Left colon (tissue), 2 donors: ENCODE measurements around the gene CCDC88C. TPM values are rescaled to one million over a fixed set of nuclear protein-coding genes. Genes with fewer than 3 reads are reported as not detected.

ENCODE experiments used
- ATAC-seq: fragments of 200-7000 bp; cut with Tn5 transposase; one replicate; pipeline ENCODE4 v1.9.1; 2020; ENCODE audit warnings: mild to moderate bottlenecking, moderate library complexity
- DNase-seq, 2 donors: peaks; one replicate each; pipeline ENCODE4 v3.0.0-alpha.2; 2020
- intact Hi-C, 2 donors: fragments of 100-400 bp; cut with DNase I in 1 of 2; cut with micrococcal nuclease in 1 of 2; formaldehyde crosslinking; loops; one replicate each; pipeline versions ENCODE4 v1.11.2 to v1.14.0; 2022; cut with DNase I, micrococcal nuclease
- total RNA-seq, 2 donors: library from RNA; stranded (reverse); fragmentation: NEBNext Ultra II Directional; extraction: Animal tissue kit (Norgen Biotek cat#: 25700); gene quantifications; one replicate each; pipeline ENCODE4 v1.2.1, GENCODE V29; 2021
- donor health status: DM: no; HTN: no; CAD: no.
- donor health status: DM: yes; HTN: yes; CAD: no.

The CCDC88C gene
- total RNA-seq, 2 donors from 2014 or later: 52.4 to 65.8 TPM

DNA sequence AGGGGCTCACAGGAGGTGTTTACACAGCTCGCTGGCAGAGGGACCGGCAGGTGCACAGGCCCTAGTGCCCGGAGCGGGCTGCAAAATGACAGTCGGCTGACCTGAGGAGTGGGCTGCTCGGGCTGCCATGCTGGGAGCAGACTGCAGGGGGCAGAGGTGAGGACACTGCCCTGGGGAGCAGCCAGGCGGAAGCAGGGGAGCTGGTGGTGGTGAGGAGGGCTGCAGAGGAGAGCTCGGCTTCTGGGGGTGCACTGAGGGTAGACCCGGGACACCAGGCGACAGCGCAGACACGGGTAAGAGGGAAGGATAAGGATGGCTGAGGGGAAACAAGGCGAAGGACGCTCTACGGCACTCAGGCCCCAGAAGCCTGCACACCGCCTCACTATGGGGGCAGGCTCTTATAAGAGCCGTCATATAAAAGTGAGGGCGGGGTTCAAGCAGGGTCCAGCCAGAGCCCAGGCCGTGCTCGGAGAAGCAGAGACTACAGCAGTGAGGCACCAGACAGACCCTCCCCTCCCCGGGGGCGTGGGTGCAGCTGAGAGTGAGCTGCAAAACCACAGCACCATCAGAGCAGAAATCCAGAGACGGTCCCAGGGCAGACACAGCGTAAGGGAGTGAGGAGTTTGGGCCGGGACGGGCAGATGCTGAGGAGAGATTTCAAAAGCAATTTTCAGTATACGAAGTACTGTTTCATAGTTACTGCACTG is 62.5 kb downstream of the CCDC88C start:
- intact Hi-C loops: no loop called here
- DNase-seq: no peak
- ATAC-seq: peak; percentile 64

DNA sequence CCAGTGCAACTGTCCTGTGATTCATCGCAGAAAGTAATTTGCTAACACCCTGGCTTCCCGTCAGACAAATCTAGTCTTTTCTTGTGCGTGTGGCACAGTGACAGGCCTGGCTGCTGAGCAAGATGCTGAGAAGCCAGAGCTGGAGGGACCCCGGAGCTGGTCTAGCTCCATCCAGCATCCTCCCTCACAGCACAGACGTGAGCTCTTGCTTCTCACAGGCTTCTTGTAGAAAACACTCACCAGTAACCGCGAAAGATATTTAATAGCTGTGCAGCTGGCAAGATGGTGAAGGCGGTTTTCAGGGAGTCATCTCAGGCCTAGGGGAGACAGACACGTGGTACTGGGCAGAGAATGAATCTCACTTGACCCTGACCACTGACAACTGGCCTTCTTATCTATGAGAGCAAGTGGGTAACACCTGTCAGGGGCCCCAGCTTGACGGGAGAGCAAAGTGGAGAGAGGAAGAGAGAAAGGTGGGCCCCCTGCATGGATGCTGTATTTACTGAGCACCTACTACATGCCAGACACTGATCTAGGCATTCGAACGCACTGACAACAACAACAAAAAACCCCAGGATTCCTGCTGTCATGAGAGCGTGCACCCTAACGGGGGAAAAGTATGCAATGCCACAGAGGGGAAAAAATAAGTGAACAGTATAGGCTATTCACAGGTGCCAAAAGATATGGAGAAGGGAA is 63.3 kb downstream of the CCDC88C start:
- ATAC-seq: no peak
- no peak for DNase-seq
- intact Hi-C loops: no loop called here

DNA sequence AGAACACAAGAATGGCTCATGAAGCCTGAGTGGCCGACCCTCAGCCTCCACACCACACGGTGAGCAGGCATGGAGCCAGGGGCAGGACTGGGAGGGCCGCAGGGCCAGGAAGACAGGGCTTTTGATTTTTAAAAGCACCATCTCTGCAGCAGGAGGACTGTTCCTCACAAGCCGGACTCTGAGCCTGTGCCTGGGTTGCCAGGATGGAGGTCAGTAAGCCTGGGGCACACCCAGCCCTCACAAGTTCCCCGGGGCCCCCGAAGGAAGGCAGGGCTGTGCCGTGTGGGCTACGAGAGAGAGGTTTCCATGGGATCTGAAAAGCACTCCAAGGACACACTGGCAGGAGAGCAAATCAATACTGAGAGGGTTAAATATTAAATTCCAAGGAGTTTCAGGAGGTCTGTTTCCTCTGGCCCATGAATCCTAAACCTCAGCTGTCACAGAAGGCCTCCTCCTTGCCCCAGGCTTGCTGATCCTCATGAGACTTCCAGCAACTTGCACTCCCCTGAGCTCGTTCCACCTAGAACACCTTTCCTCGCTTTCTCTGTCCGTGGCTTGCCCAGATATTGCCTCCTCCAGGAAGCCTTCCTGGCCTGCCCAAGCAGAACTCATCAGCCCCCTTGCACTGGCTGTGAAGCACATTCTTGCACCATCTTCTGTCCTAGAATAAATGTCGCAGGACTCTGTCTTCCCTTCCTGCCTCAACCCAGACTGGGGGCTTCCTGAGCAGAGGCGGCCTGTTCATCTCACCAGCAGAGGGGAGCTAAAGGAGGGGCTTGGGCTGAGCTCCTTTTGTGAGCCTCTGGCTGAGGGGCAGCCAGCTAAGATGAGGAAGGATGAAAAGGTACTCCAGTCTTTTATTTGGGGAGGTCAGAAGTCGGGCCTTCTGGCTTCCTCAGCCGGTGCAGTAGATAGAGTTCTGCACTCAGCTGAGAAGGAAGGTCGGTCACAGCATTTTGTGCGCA is 64.6 kb downstream of the CCDC88C start:
- intact Hi-C loops: no loop called here
- ATAC-seq (no peak), DNase-seq (no peak)

DNA sequence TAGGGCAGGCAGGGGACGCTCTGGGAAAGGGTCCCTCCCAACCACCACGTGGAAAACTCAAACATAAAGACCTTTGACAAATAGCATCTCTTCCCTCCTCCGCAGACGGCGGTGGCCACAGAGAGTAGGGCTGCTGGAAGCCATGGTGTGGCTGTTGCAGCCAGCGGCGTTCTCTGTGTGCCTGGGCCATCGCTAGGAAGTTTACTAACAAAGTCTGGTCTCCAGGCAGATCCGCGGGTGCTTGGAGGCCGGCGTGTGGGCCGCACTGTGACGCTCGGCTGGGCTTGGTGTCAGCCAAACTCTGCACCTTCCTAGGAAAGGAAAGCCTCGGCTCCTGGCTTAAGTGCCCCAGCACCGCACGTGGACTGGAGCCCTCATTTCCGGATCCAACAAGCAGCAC is 65.6 kb downstream of the CCDC88C start:
- ATAC-seq (no peak), DNase-seq (no peak)
- intact Hi-C loops: no loop called here

DNA sequence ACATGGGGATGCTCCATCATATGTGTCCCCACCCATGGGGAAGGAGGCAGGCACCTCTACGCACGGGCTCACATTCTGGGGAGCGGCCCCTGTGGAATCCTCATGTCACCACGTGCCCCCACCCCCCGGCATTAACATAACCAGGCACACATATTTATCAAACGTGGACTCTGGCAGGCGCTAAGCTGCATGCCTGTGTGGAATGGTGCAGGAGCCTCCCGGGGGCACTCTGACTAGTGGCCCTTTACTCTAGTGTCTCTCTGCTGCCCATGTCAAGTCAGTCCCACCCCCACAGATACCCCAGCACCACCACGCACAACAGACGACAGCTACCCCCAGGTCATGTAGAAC is 66.1 kb downstream of the CCDC88C start:
- intact Hi-C loops: no loop called here
- ATAC-seq (no peak), DNase-seq (no peak)

DNA sequence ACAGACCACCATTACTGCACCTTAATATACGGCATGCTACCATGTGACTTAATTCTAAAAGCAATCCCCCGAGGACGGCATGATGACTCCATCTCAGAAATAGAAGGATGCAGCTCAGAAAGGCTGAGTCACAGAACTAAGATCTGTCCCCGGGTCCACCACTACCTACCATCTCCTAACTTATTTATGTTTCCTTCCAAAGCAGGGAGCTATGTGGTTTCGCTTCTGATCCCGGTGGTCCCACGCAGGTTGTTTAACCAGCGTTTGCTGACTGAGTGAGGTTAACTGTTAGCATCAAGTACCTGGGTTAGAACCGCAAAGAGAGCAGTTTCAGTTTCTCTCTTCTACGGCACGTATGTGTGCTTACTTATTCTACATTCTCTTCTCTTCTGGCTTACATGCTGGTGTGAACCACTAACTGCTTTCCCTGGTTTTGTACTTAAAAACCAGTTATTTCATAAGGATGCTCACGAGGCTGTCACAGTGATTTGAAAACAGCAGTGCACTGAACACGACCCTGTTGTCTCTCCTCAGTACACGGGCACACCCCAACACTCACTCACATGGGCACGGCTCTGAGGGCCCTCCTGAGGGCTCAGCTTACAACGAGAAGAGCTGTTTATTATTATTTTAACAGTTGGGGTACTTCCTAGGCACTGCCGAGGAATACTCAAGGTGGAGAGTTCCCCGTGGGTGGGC is 66.7 kb downstream of the CCDC88C start:
- intact Hi-C loops: no loop called here
- DNase-seq (no peak), ATAC-seq (no peak)

DNA sequence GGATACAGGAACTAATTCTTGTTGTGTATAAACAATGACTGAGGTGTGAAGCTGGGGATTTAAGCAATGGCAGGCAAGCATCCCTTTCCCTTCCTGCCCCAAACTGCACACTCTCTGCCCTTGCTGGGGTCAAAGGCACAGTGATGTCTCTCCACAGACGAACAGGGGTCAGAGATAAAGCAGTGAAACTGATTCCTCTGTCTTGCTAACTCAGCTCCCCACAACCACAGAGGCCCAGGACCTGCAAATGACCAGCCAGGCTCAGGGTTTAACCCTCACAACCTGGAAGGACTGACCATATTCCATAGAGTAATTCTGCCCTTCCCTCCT is 67.2 kb downstream of the CCDC88C start:
- DNase-seq (no peak), ATAC-seq (no peak)
- intact Hi-C loops: no loop called here

DNA sequence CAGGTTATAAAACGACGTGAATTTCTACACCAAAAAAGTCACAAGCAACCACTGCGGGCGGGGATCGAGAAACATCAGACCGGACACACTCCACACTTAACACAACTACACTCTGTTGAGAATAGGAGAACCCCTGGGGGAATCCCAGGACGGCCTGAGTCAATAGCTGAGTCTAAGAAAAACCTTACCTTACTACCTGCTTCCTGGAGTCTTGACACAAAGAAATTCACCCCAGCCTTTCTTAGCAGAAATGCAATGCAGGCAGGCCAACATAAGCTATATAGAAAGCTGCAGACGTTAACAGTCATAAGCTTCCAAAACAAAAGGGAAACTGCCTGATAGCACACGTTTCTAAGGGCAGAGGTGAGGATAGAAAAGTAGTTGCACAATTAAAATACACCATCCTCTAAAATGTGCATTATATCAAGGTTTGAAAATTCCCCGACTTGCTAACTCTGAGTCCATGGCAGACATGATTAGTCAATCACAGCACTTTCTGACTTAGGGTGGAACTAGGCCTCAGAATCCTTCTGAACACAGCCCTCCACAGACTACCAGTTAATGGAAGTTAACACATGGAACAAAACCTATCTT is 68.0 kb downstream of the CCDC88C start:
- intact Hi-C loops: no loop called here
- ATAC-seq: peak; percentile 12
- no peak for DNase-seq

DNA sequence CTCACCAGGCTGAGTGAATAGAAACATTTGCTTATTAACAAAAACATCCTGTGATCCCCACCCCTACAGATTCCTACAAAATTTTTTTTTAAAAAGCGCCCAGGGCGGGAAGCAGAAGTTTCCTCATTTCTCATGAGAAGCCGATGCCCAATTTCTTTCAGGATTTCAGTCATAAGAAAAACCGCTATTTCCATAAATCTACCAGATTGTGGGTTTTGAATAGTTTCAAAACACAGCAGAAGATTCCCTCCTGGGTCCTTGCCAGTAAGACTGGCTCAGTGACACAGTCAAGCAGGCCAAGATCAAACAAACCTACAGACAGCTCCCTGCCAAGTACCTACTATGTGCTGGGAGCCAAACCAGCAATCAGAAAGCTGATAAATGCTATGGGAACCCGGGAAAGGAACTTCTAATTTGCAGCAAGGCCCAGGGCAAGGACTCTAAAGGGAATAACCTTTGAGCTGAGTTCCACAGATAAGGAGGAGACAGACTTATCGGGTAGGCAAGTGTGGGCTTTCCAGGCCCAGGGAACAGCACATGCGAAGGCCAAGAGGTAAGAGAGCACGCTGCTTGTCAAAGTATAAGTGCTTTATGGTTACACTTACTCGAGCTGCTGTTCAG is 68.7 kb downstream of the CCDC88C start:
- DNase-seq: no peak
- intact Hi-C loops: no loop called here
- ATAC-seq: peak; percentile 22

DNA sequence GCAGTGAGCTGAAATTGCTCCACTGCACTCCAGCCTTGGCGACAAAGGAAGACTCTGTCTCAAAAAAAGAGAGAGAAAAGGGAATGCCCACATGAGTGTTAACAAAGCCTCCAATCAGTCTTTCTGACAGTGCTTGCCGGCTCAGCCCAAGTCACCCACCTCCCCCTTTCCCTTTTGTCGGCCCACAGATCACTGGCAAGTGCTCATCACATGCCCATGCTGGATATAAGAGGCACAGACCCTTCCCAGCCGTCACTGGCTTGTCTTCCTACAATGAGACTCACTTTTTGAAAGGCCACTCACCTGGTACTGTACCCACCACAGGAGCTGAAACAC is 70.8 kb downstream of the CCDC88C start:
- DNase-seq (no peak), ATAC-seq (no peak)
- intact Hi-C loops: no loop called here

DNA sequence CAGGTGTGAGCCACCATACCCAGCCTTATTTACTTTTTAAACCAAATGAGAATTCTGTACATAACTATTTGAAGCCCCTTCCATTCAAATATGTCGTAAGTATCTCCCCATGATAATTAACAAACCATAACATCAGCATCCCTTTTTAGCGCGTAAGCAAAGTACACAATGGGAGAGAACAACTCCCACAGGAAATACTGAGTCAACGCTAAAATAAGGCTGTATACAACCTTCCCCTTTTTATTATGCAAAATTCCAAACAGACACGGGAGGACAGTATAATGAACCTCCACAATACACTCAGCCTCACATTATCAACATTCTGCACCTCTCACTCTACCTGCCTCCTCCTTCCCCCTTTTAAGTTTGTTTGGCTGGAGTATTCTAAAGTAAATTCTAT is 73.5 kb downstream of the CCDC88C start:
- no peak for DNase-seq
- intact Hi-C loops: no loop called here
- no peak for ATAC-seq

DNA sequence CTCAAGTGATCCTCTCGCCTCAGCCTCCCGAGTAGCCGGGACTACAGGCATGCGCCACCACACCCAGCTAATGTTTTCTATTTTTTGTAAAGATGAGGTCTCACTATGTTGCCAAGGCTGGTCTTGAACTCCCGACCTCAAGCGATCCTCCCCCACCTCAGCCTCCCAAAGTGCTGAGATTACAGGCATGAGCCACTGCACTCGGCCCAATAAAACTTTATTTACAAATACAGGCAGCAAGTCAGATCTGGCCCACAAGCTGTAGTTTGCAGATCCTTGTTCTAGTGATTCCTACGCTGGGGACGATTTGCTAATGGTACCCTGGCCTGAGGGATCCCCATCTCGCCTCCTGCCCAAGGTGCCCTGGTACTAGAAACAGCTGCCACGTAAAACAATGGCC is 74.6 kb downstream of the CCDC88C start:
- ATAC-seq: no peak
- DNase-seq: no peak
- intact Hi-C loops: no loop called here

DNA sequence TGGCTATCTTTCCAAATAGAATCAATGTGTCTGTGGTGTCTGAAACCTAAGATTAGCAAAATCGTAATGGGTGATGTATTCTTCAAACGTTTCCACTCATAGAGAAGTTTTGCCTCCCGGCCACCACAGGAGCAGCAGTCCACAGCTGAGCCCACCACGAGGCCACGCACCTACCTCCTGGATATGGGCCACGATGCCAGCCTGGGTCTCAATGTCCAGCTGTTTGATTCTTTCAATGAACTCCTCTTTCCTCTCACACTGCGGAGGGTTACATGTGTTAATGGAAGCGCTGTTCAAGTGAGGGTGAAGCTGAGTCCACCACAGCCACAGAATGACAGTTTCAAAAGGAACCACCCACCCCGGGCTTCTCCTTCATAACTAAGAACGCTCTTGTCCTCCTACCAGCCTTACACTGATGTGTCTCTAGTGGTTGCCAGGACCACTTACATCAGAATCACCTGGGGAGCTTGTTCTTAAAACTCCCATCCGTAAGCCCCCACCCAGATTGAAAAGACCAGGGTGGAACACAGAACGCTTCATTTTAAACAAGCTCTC is 75.3 kb downstream of the CCDC88C start:
- DNase-seq (no peak), ATAC-seq (no peak)
- intact Hi-C loops: no loop called here

DNA sequence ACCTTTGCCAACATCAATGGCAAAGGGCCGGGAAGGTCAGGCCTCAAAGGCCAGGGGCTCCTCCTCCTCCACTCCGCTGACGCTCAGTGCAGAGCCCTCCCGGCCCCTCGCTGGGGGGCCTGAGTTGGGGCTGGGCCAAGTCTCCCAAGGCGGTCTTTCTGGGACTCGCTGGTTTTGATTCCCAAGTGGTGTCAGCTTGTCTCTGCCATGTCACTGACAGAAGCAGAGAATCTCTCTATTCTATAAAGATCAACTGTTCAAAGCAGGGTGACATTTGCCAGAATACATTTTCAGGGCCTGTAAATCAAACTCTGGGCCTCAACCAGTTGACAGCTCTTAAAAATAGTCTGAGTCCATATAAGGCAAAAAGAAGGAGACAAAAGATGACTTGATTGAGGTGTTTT is 75.9 kb downstream of the CCDC88C start:
- intact Hi-C loops: no loop called here
- ATAC-seq: no peak
- DNase-seq: no peak

DNA sequence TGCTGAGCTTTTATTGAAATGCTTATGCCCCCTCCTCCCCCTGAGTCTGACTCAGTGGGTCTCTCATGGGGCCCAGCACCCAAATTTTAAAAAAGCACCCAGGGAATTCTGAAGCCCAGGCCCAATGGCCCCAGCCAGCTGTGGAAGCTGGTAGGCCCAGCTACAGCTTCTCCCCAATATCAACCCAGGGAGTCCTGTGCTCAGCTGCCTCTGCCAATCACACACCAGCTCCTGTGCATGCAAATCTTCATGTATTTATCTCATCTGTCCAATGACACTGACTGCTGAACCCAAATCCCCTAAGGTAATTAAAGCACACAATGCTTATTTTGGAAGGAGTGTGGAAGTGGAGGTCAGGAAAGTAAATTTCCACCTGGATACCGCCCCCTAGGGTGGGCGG is 76.3 kb downstream of the CCDC88C start:
- intact Hi-C loops: no loop called here
- no peak for DNase-seq
- no peak for ATAC-seq

DNA sequence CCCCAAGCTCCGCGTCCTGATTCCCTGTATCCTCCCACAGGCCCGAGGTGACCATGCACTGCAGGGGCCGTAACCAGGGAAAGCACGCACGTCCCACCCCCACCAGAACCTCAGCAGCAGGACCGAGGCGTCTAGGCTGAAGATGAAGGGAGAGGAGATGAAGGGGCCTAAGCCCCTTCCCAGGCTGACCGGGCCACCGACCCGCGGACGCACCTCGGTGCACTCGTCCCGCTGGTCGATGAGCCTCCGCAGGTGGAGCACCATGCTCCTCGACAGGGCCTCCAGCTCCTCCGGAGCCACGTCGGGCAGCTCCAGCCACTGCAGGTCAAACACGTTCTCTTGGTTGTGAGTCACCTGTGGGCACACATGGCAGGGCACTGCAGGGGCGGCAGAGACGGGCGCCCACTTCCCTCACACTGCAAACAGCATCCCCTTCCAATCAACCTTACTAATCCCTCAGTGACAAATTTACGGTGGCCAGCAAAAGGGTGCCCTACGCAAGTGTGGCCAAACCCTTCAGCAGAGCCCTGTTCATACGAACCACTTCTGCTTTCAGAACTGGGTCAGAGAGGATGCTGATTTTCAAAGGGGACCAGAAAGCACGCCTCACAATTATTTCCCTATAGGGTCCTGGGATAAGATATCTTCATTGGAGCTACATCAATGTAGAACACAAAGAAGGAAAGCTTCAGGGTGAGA is 77.8 kb downstream of the CCDC88C start:
- ATAC-seq (no peak), DNase-seq (no peak)

DNA sequence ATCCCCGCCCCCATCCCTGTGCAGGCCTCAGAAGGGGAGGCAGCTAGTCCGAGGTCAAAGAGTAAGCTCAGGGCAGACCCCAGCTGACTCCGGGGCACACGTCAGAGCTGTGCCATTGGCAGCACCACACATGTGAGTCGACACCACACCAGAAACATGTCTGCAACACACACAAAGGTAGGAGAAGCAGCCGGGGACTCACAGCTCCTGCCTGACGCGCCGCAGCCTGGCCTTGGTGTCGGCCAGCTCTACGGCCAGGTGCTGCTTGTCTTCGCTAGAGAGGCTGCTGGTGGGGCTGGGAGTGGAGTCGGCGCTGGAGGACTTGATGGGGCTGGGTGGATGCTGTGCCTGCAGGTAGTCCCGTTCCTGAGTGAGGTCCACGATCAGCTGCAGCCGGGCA is 78.5 kb downstream of the CCDC88C start:
- DNase-seq: no peak
- ATAC-seq: no peak
- intact Hi-C loops: no loop called here

More for the DNA sequence above, 77.8 kb downstream of the CCDC88C start:
- intact Hi-C loops: no loop called here

DNA sequence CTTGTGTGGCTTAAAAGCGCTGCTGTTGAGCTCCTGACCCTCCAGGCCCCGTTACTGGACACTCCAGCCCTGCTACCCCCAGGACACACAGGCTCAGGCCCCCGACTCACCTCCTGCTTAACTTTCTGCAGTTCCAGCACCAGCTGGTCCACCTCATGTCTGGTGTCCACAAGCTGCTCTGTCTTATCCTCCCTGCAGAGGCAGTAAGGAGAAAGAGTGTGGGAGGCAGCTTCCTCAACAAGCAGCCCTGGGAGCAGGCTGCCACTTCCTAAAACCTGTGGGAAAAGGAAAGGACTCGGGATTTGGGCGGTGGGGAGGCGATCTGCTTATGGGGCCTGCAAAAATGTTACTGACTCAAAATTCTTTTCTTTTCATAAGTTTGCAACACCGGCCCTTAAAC is 79.2 kb downstream of the CCDC88C start:
- DNase-seq (no peak), ATAC-seq (no peak)
- intact Hi-C loops: no loop called here
